Body of pancreas (tissue), 4 donors: ENCODE results near the gene ADARB1.

Experiments used
- POLR2A ChIP-seq, 3 donors: fragments of 450-650 bp; IDR thresholded peaks; one replicate each; pipeline ENCODE4 v1.6.1; 2016; ENCODE audit warnings: antibody characterized with exemption in 3 of 3, mild to moderate bottlenecking in 2 of 3
- TF ChIP-seq, protein P1 (sequence below), 7 experiments: fragments of 450-650 bp in 4 of 7; fragments of 200-600 bp in 3 of 7; sonication (generic) in 3 of 7; IDR thresholded peaks; one replicate each; pipeline ENCODE4 v1.5.1; 2016 to 2019; ENCODE audit warnings: antibody characterized with exemption in 7 of 7

DNA sequence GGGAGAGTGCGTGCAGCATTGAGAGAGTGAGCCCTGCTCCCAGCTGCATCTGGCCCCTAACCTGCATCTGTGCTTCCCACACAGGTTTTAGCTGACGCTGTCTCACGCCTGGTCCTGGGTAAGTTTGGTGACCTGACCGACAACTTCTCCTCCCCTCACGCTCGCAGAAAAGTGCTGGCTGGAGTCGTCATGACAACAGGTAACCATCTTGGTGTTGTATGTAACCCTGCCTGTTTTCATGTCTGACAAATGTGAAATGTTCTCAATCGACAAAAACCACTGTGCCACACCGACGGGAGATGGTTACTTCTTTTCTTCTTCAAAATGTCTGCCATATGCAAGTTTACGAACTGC, 105.8 kb downstream of the ADARB1 start:
- TF ChIP-seq, protein P1, sequence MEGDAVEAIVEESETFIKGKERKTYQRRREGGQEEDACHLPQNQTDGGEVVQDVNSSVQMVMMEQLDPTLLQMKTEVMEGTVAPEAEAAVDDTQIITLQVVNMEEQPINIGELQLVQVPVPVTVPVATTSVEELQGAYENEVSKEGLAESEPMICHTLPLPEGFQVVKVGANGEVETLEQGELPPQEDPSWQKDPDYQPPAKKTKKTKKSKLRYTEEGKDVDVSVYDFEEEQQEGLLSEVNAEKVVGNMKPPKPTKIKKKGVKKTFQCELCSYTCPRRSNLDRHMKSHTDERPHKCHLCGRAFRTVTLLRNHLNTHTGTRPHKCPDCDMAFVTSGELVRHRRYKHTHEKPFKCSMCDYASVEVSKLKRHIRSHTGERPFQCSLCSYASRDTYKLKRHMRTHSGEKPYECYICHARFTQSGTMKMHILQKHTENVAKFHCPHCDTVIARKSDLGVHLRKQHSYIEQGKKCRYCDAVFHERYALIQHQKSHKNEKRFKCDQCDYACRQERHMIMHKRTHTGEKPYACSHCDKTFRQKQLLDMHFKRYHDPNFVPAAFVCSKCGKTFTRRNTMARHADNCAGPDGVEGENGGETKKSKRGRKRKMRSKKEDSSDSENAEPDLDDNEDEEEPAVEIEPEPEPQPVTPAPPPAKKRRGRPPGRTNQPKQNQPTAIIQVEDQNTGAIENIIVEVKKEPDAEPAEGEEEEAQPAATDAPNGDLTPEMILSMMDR (IDR thresholded peaks at IDR 0.05), result no peak
- TF ChIP-seq POLR2A (IDR thresholded peaks at IDR 0.05), result no peak
